SK-N-SH treated with all-trans-retinoic acid at 6 μM for 48 hours (cell line): ENCODE data around the gene LARP4B.

Experiments used
- ATAC-seq: fragments of 200-7000 bp; cut with Tn5 transposase; 3 replicates; pipeline ENCODE4 v1.9.1; 2020; ENCODE audit warnings: mild to moderate bottlenecking, moderate library complexity
- ARNTL ChIP-seq: fragments of 450-650 bp; formaldehyde crosslinking; IDR thresholded peaks from 2 replicates; pipeline ENCODE4 v1.5.0; 2020; ENCODE audit warnings: low read depth, mild to moderate bottlenecking, moderate library complexity, borderline replicate concordance
- BACH2 ChIP-seq: fragments of 250-450 bp; sonication (Bioruptor Pico); IDR thresholded peaks from 2 replicates; pipeline ENCODE4 v1.9.0; 2021; ENCODE audit warnings: mild to moderate bottlenecking, borderline replicate concordance
- CREB5 ChIP-seq: fragments of 250-450 bp; sonication (Bioruptor Pico); IDR thresholded peaks from 2 replicates; pipeline ENCODE4 v1.5.1; 2020; ENCODE audit warnings: low read depth, mild to moderate bottlenecking, moderate library complexity
- CSDC2 ChIP-seq: fragments of 250-450 bp; sonication (Bioruptor Pico); IDR thresholded peaks from 2 replicates; pipeline ENCODE4 v1.5.0; 2020; ENCODE audit warnings: mild to moderate bottlenecking, moderate library complexity
- CSRNP3 ChIP-seq: fragments of 250-450 bp; sonication (Bioruptor Pico); IDR thresholded peaks from 2 replicates; pipeline ENCODE4 v1.5.1; 2021; ENCODE audit warnings: mild to moderate bottlenecking, moderate library complexity
- ESRRG ChIP-seq: fragments of 250-450 bp; sonication (Bioruptor Pico); IDR thresholded peaks from 2 replicates; pipeline ENCODE4 v1.6.1; 2021; ENCODE audit warnings: mild to moderate bottlenecking
- GLIS3 ChIP-seq: fragments of 250-450 bp; sonication (Bioruptor Pico); IDR thresholded peaks from 2 replicates; pipeline ENCODE4 v1.5.0; 2020; ENCODE audit warnings: mild to moderate bottlenecking, moderate library complexity
- OSR1 ChIP-seq: fragments of 250-450 bp; sonication (Bioruptor Pico); IDR thresholded peaks from 2 replicates; pipeline ENCODE4 v1.8.0; 2022; ENCODE audit warnings: moderate library complexity, mild to moderate bottlenecking, inconsistent platforms
- PATZ1 ChIP-seq: fragments of 250-450 bp; sonication (Bioruptor Pico); IDR thresholded peaks from 2 replicates; pipeline ENCODE4 v1.8.0; 2020; ENCODE audit warnings: mild to moderate bottlenecking, moderate library complexity, borderline replicate concordance
- POU6F1 ChIP-seq: fragments of 250-450 bp; sonication (Bioruptor Pico); IDR thresholded peaks from 2 replicates; pipeline ENCODE4 v1.8.0; 2021; ENCODE audit warnings: low read depth, mild to moderate bottlenecking, moderate library complexity, borderline replicate concordance
- PPARA ChIP-seq: fragments of 250-450 bp; sonication (Bioruptor Pico); IDR thresholded peaks from 2 replicates; pipeline ENCODE4 v1.5.0; 2020; ENCODE audit warnings: mild to moderate bottlenecking, borderline replicate concordance
- RARB ChIP-seq: fragments of 250-450 bp; sonication (Bioruptor Pico); IDR thresholded peaks from 2 replicates; pipeline ENCODE4 v1.8.0; 2021; ENCODE audit warnings: mild to moderate bottlenecking, moderate library complexity
- SNAI2 ChIP-seq: fragments of 250-450 bp; sonication (Bioruptor Pico); IDR thresholded peaks from 2 replicates; pipeline ENCODE4 v1.5.0; 2020; ENCODE audit warnings: mild to moderate bottlenecking, moderate library complexity
- TCF4 ChIP-seq: fragments of 250-450 bp; sonication (Bioruptor Pico); IDR thresholded peaks from 2 replicates; pipeline ENCODE4 v1.8.0; 2021; ENCODE audit warnings: mild to moderate bottlenecking, moderate library complexity, borderline replicate concordance
- TOX ChIP-seq: fragments of 250-450 bp; sonication (Bioruptor Pico); IDR thresholded peaks from 2 replicates; pipeline ENCODE4 v1.8.0; 2021; ENCODE audit warnings: mild to moderate bottlenecking, moderate library complexity, borderline replicate concordance
- TSHZ2 ChIP-seq: fragments of 250-450 bp; sonication (Bioruptor Pico); IDR thresholded peaks from 2 replicates; pipeline ENCODE4 v1.5.0; 2020; ENCODE audit warnings: mild to moderate bottlenecking, moderate library complexity
- ZC3H10 ChIP-seq: fragments of 250-450 bp; sonication (Bioruptor Pico); IDR thresholded peaks from 2 replicates; pipeline ENCODE4 v1.5.1; 2021; ENCODE audit warnings: mild to moderate bottlenecking, moderate library complexity
- ZFP3 ChIP-seq: fragments of 250-450 bp; sonication (Bioruptor Pico); IDR thresholded peaks from 2 replicates; pipeline ENCODE4 v1.5.0; 2020; ENCODE audit warnings: mild to moderate bottlenecking, moderate library complexity
- ZFP30 ChIP-seq: fragments of 450-650 bp; formaldehyde crosslinking; IDR thresholded peaks from 2 replicates; pipeline ENCODE4 v1.5.0; 2022; ENCODE audit warnings: mild to moderate bottlenecking, moderate library complexity
- ZNF565 ChIP-seq: fragments of 450-650 bp; formaldehyde crosslinking; conservative IDR thresholded peaks from 2 replicates; pipeline ENCODE4 v1.5.0; 2020; ENCODE audit warnings: low read depth, mild to moderate bottlenecking, moderate library complexity
- ZNF70 ChIP-seq: fragments of 450-650 bp; formaldehyde crosslinking; IDR thresholded peaks from 2 replicates; pipeline ENCODE4 v1.5.0; 2020; ENCODE audit warnings: mild to moderate bottlenecking, moderate library complexity
- ZNF8 ChIP-seq: fragments of 450-650 bp; formaldehyde crosslinking; IDR thresholded peaks from 2 replicates; pipeline ENCODE4 v1.5.0; 2020; ENCODE audit warnings: mild to moderate bottlenecking, moderate library complexity

LARP4B gene

GRCh38 chr10:792083-792791 is 139.3 kb downstream of the LARP4B start (continued):
- TF ChIP-seq PATZ1 (CRISPR knock-in tag) (no peak), RARB (no peak), ARNTL (no peak), ZNF565 (no peak), CSDC2 (CRISPR knock-in tag) (no peak), ESRRG (CRISPR knock-in tag) (no peak), SNAI2 (CRISPR knock-in tag) (no peak), BACH2 (CRISPR knock-in tag) (no peak), OSR1 (no peak), ZFP3 (CRISPR knock-in tag) (no peak), ZNF8 (CRISPR knock-in tag) (no peak), TCF4 (CRISPR knock-in tag) (no peak)
- TF ChIP-seq, all 23 proteins: peak for 0

- TF ChIP-seq ZNF565 (no peak), SNAI2 (CRISPR knock-in tag) (no peak), RARB (no peak), PPARA (CRISPR knock-in tag) (no peak), POU6F1 (CRISPR knock-in tag) (no peak), BACH2 (CRISPR knock-in tag) (no peak), TSHZ2 (CRISPR knock-in tag) (no peak)
- no peak for ATAC-seq
Observed at GRCh38 chr10:791639-792038, 139.9 kb downstream of the LARP4B start.

- TF ChIP-seq OSR1 (no peak), BACH2 (CRISPR knock-in tag) (no peak), GLIS3 (no peak), ZC3H10 (CRISPR knock-in tag) (no peak), ZNF8 (CRISPR knock-in tag) (no peak), CSRNP3 (CRISPR knock-in tag) (no peak), ARNTL (no peak), ZFP3 (CRISPR knock-in tag) (no peak), TOX (CRISPR knock-in tag) (no peak), CREB5 (CRISPR knock-in tag) (no peak), POU6F1 (CRISPR knock-in tag) (no peak), ZFP30 (CRISPR knock-in tag) (no peak), ZNF70 (CRISPR knock-in tag) (no peak), TSHZ2 (CRISPR knock-in tag) (no peak), RARB (no peak)
- TF ChIP-seq, all 23 proteins: peak for 0
- ATAC-seq: no peak
Observed at GRCh38 chr10:790821-791551, 140.5 kb downstream of the LARP4B start.
